SH-SY5Y (cell line): ENCODE data around the gene KRT79.

Source experiments
- GATA2 ChIP-seq: IDR thresholded peaks from 2 replicates; pipeline ENCODE4 v1.6.1; 2011; ENCODE audit warnings: mild to moderate bottlenecking, low read depth, low read length
- GATA3 ChIP-seq: IDR thresholded peaks from 2 replicates; pipeline ENCODE4 v1.6.1; 2011; ENCODE audit warnings: low read depth, mild to moderate bottlenecking, low read length, moderate library complexity

Gene KRT79

DNA sequence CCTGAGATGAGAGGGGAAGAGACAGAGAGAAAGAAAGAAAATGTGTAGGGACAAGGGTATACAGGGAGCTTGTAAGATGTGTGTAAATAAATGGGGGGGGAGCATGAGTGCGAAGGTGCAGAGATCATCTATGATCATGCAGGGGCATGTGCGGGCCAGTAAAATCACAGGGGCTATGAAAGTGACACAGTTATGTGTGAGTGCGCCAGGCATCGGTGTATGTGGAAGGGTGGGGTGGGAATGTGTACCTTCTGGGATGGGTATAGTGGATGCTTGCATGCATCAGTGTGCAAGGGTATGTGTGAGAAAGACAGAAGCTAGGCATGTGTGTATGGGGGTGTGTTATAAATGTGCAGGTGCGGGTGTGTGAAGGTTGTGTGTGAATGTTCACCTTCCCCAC lies 33.0 kb upstream of the KRT79 start:
- TF ChIP-seq GATA2 (no peak), GATA3 (no peak)

DNA sequence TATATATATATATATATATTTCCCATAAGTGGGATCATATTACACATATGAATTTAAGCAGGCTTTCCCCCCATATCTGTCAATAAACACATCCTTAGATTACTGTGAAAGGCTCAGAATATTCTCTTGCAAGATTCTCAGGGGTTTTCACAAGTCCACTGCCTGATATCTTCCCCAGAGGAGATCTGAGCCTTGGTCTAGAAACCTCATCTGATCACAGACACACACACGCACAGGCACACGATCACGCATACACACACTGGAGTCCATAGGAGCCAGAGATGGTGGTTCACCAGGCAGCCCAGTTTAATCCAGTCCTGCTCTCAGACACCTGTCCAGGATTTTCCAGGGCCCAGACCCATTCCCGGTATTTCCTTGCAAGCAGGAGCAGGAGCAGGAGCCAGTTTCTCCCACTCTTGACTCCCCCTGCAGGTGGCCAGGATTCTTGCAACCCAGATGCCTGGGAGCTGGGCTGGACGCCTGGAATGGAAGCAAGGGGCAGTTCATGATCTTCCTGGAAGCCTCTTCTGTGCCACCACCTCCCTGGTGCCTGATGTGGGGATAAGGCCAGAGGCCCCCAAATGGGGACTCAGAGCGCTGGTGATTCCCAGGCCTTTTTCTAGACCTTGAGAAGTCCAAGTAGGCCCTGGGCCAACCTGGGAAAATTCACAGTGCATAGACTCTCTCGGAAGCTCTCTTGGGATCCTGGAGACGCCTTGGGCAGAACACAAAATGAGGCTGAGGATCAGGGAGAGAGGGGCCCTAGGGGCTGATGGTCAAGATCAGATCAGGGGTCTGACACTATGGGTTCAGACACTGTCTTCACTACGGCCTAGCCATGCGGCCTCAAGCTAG lies 31.2 kb upstream of the KRT79 start:
- TF ChIP-seq GATA3 = no peak
- no peak for TF ChIP-seq GATA2

DNA sequence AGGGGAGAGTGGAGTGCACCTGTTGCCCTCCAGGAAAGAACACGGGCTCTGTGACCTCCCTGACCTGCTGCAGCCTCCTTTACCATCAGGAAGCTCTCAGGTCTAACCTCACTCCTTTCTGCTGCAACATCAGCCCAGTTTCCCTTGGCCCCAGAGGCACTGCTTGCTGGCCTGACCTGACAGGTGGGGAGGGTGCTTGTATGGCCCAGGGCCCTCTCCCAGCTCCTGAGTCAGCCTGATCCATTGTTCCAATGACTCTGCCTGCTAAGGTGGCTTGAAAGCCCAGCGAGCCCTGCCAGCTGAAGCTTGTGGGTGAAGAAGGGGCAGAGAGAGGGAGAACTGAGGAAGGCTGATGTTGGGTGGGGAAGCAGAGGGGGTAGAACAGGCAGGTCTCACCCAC lies 27.9 kb upstream of the KRT79 start:
- no peak for TF ChIP-seq GATA3
- no peak for TF ChIP-seq GATA2

DNA sequence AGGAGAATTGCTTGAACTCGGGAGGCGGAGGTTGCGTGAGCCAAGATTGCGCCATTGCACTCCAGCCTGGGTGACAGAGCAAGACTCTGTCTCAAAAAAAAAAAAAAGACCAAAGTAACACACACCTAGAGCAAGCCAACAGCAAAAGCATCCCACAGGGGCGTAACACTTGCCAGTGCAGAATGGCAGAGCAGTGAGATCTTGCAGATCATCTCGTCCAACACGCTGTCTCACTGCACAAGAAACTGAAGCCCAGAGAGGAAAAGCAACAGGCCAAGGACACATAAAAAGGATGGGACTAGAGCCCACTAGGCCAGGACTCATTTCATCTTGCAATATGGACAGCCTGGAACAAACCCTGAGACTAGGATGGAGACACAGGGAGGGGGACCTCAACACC lies 27.4 kb upstream of the KRT79 start:
- no peak for TF ChIP-seq GATA3
- TF ChIP-seq GATA2 = no peak

DNA sequence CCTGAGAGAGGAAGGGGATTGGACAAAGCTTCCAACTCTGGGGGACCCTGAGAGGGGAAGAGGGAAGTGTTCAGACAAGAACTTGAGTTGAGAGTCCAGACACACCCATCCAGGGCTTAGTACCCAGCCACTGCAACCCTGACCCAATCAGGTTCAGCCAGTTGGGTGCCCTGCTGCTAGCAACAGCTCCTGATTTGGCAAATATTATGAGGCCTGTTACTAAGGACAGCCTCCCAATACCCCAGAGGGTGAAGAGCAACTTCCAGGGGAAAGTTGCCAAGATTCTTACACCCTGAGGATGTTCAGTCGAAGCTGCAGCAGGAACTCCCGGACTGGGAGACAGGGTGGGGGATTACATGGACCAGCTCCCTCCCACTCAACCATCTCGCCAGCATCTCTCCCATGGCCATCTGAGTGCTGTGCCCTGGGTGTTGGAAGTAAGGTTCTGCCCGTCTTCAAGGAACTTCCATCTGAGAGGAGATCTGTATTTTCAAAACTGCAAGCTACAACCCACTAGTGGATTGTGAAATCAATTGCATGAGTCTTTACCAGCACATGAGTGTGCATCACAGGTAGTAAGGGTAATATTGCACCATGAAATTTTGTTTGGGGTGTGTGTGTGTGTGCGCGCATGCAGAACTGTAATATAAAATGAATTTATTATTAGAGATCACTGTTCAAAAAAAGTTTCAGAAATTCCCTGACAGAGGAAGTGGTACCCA lies 26.2 kb upstream of the KRT79 start:
- TF ChIP-seq GATA2 (no peak), GATA3 (no peak)

DNA sequence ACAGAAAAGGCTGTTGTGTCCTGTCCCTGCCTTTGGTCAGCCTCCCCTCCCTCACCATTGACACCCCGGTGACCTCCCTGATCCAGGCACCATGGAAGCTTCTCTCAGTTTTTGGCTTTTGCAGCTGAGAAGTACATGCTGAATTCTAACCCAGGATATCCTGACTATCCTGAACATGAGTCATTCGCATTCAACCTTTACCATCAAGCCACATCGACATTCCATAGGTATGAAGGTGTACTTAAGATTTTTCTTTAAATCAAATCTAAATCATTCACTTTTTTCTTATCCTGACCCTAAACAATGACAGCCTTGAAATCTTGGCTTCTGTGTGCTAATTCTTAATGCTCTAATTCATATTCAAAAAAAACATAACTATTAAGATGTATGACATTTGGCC lies 23.4 kb upstream of the KRT79 start:
- TF ChIP-seq GATA3 (no peak), GATA2 (no peak)

DNA sequence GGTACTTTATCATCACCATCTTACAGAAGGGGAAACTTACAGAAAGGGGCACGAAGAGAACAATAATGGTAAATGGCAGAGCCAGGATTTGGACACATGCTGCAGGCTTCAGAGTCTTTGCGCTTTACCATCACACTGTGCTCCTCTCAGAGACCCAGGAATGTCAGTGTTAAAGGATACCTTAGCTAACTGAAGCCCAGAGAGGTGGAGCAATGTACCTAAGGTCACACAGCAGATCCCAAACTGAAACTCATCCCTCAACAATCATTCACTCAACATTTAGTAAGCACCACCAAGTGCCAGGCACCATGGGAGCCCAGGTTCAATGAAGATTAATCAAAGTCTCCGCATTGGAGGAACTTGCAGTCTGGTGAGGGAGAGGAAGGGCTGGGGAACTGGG lies 22.7 kb upstream of the KRT79 start:
- TF ChIP-seq GATA2 (no peak), GATA3 (no peak)

DNA sequence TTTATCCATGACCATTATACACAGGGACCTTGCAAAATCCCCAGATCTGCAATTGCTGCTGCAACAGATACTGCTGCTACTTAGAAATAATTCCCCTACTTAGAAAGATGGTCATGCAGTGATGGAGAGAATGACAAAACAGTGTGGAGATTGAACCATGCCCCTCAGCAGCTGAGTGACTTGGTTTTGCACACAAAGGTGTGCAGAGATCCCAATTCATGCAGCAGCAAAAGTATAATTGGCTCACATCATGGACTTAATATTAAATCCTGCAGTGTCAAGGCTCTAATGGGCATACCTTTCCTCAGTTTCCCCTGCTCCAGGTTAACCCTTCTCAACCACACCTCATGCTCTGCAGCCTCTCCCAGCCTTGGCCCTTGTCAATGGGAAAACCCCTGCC lies 17.7 kb upstream of the KRT79 start:
- TF ChIP-seq GATA2 = no peak
- TF ChIP-seq GATA3 = no peak

DNA sequence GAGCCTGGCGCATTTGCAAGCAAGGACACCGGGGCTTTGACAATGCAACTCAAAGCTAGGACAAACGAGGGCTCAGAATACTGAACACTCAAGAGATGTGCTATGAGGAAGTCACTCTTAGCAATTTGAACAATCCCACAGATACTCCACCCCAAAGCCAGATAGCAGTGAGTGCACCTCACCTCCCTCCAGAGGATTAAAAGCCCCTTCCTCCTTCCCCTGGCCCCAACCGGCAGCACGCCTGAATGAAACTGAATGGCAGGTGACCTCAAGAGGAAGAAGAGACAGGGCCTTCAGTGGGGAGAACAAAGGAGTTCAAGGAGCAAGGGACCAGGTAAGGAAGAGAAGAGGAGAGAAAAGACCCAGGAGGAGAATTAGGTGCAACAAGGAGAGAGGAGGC lies 16.6 kb upstream of the KRT79 start:
- no peak for TF ChIP-seq GATA3
- TF ChIP-seq GATA2 = no peak

DNA sequence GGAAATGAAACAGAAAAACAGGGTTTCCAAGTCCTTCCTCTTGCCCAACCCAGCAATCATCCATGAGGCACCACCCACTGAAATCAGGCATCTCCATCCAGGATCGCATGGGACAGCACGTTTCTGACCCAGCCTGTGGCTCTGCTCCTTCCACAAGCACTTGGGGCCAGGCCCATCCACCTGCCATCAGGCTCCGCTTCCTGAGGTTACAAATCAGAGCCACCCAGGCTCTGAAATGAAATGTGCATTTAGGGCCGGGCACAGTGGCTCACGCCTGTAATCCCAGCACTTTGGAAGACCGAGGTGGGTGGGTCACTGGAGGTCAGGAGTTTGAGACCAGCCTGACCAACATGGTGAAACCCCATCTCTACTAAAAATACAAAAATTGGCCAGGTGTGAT lies 15.4 kb upstream of the KRT79 start:
- TF ChIP-seq GATA2 (no peak), GATA3 (no peak)

DNA sequence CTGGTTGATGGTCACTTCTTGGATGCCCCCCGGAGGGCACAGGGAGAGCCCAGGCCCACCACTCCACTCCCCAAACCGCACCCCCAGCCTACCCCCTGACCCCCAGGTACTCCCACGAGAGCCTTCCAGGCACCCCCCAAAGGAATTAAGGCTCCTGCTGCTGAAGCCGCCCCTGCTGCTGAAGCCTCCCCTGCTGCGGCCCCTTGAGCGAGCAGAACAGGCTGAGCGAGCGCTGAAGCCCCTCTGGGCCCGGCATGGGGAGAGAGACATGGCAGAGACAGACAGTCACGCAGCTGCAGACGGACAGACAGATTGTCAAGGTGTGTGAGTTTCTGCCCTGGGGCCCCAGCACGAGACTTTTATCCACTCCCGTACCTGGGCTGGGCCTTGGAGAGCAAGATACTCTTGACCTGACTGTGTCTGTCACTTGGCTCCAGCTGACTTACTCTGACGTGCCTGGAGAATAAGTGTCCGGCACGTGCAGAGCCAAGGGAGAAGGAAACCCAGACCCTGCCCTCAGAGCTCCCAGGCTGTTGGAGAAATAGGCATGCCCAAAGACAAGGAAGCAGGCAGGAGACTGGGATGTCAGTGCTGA lies 14.6 kb upstream of the KRT79 start, which contains the start of gene KRT78:
KRT78 (minus strand) TSS at position 334 of the 595 bp plus-strand sequence; CDS start at position 270, 64 bp downstream.
- TF ChIP-seq GATA3 (no peak), GATA2 (no peak)

DNA sequence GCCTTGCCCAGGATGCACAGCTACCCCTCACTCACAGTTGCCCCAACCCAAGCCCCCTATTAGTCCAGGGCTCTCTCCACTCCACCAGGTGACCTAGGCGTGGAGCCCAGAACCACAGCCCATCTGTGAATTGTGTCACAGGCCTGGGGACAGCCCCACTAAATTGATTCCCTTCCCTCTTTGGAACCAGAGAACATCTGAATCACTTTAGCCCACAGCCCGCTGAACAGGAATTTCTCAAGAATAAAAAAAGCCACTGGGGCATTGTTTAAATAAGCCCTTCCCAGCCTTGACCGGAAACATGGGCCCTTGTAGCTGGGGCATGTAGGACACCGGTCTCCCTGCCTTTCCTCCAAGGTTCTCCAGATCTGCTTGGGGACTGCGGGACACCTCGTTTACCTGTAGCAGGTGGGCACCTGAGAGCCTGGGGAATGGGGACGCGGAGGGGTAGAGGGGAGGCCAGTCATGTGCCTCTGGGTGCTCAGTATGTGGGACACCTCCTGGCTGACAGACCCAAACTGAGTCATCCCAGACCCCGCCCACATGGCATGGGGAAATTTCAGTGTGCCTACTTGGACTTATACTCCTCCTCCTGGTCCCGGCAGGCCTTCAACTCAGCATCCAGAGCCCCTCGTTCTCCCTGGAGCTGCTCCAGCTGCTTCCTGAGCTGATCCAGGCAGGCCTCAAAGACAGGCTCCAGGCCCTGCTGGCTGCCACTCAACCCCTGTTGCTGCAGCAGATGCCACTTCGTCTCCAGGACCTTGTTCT lies 13.4 kb upstream of the KRT79 start:
- no peak for TF ChIP-seq GATA3
- TF ChIP-seq GATA2 = no peak

DNA sequence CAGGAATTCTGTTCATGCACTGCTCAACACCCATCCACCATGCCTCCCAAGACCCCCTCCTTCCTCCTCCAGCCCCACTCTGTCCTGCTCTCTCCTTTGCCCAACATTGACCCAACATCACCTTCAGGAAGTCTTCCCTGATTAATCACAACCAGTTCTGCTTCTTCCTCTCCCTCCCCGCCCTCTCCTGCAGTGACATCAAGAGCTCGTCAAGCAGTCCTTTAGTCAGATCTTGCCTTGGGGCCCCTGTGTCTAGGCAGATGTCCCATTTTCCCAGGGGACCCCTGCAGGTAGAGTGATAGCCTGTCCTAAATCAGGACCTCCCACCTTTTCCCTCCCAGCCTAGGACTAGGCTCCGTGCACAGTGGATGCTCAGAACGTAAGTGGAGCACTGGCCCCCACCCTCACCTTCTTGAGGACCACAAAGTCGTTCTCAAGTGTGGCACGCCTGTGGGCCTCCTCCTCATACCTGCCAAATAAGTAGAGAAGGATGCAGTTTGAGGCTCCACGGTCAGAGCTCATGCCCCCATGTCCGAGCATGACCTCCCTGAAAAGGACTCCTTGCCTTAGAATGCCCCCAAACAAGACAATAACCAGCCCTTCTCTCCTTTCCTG lies 12.4 kb upstream of the KRT79 start:
- TF ChIP-seq GATA2 (no peak), GATA3 (no peak)

DNA sequence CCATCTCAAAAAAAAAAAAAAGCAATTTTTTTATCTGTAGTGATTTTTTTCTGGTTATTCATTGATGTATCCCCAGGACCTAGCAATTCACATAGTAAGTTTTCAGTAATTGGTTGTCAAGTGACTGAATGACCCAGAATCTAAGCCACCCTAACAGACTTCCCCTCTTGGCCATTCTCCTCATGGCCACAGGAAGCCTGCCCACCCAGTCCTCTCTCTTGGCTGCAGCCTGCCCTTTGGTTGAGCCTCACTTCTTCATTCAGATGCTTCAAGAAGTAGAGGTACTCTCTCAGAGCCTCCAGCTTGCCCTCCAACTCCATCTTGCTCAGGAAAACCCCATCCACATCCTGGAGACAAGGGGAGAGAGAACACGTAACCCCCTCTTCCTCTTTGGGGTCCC lies 11.8 kb upstream of the KRT79 start:
- no peak for TF ChIP-seq GATA2
- TF ChIP-seq GATA3 = no peak

DNA sequence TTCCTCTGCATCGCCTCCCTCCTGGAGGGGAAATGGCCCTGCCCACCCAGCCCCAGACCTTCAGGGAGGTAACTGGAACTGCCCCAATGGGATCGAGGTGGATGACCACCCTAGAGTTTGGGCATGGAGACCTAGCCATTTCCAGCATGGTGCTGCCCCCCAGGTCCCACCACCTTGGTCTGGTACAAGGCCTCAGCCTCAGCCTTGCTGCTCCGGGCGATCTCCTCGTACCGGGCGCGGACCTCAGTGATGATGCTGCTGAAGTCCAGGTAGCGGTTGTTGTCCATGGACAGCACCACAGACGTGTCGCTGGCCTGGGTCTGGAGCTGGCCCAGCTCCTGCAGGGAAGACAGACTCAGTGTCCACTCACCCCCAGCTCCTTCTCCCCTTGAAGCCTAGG lies 10.3 kb upstream of the KRT79 start:
- TF ChIP-seq GATA3 = no peak
- TF ChIP-seq GATA2 = no peak
